SW 1271 (cell line): ENCODE results near the gene MUC2.

Experiments
- DNase-seq, 2 experiments: peaks; one replicate each; lab custom pipeline; 2025; lab: John Stamatoyannopoulos, UW

Gene MUC2

DNA sequence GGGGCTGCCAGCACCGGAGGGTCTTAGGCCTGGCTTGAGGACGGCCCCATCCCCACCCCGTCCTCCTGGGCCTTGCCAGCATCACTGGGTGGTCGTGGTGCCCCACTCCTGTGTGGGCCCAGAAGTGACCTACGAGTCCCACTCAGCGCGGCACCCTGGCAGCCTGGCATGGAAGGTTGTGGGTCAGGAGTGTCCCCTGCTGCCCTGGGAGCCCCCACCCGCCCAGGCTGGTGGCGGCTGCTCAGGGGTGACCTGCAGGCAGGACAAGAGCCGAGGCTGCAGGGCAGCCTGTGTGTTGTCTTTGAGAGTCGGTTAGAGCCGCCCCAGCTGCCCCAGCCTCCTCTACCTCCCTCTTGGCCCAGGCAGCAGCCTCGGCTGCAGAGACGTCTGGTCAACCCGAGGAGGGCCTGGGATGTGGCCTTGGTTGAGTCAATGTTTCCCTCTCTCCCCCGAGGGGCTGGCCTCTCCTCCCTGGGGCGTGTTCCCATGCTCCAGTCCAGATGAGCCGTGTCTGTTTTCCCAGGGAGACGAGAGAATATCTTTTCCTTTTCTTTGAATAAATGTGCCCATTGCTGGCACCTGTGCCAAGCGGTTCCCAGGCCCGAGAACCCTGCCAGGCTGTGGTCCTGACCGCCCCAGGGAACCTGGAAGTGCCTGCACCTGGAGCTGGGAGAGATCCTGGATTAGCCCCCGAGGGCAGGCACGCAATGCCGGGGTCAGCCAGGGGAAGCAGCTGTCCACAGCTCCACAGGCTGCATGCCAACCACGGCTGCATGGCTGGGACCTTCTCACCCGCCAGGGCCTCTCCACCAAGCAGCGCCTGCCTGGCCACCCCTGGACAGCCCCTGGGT lies 47.4 kb downstream of the MUC2 start:
- no peak for DNase-seq

DNA sequence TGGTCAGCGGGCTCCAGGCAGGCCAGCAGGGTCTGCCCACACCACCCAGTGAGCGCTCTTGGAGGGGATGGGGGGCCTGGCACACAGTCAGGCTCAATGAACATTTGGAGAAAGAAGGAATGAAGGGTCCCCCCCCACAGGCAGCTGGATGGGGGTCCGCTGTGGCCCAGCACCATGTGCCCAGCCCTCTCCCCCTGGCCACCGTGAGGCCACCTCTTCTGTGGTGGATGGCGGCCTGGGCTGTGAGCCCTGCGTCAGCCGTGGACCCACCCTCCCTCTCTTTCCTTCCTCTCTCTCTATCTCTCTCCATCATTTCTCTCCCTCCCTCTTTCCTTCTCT lies 48.0 kb downstream of the MUC2 start:
- DNase-seq, result no peak

- DNase-seq, result no peak
These were observed 49.3 kb downstream of the MUC2 start for GRCh38 chr11:1123970-1124369.
